H1 (cell line): ENCODE data around the gene PC. TPM values are rescaled to one million over a fixed set of nuclear protein-coding genes. Genes with fewer than 3 reads are reported as not detected.

Experiments used
- EP300 ChIP-seq, 2 experiments: IDR thresholded peaks; 1 replicate in 1 of 2; 2 replicates in 1 of 2; pipeline ENCODE4 v1.6.1; 2011 to 2012; ENCODE audit warnings: low read depth in 2 of 2, low read length in 2 of 2, mild to moderate bottlenecking in 2 of 2, borderline replicate concordance in 1 of 2, inconsistent platforms in 1 of 2, moderate library complexity in 1 of 2
- JUN ChIP-seq: IDR thresholded peaks from 2 replicates; pipeline ENCODE4 v1.6.1; 2011; ENCODE audit warnings: low read depth, mild to moderate bottlenecking, improper control_type of control experiment, low read length
- KDM1A ChIP-seq: fragments of 200-600, 300-600 bp; sonication (generic); IDR thresholded peaks from 2 replicates; pipeline ENCODE4 v1.7.1; 2016; ENCODE audit warnings: mild to moderate bottlenecking, low read length, borderline replicate concordance
- SIRT6 ChIP-seq: IDR thresholded peaks from one replicate; pipeline ENCODE4 v1.7.1; 2012; ENCODE audit warnings: low read length, inconsistent platforms
- SIX5 ChIP-seq: IDR thresholded peaks from 2 replicates; pipeline ENCODE4 v1.6.1; 2011; ENCODE audit warnings: mild to moderate bottlenecking, low read depth, low read length
- SUZ12 ChIP-seq: fragments of 200-600 bp; sonication (generic); IDR thresholded peaks from 2 replicates; pipeline ENCODE4 v1.6.1; 2012; ENCODE audit warnings: mild to moderate bottlenecking, inconsistent platforms, low read length, moderate library complexity, mixed read lengths
- polyA plus RNA-seq, 7 experiments: library from polyadenylated mRNA; depleted of rRNA in 3 of 7; stranded (reverse) in 5 of 7; unstranded in 2 of 7; fragments of >200 nt in 5 of 7; fragments of 200-250 nt in 2 of 7; gene quantifications; 1 replicate in 5 of 7; 2 replicates in 1 of 7; 4 replicates in 1 of 7; pipeline versions ENCODE4 v1.2.1 to v1.2.3, GENCODE V29; 2011 to 2013; ENCODE audit warnings: missing spikeins in 2 of 7, mixed read lengths in 2 of 7
- total RNA-seq: library from RNA; stranded (reverse); fragmentation: NEBNext Ultra II Directional; extraction: Animal tissue kit (Norgen Biotek cat#: 25700); gene quantifications from 2 replicates; pipeline ENCODE4 v1.2.1, GENCODE V29; 2021
- TF ChIP-seq, protein P1 (sequence below): fragments of 300-600 bp; sonication (generic); IDR thresholded peaks from 2 replicates; pipeline ENCODE4 v1.7.1; 2012; ENCODE audit warnings: low read length, moderate library complexity, mild to moderate bottlenecking, inconsistent platforms; ENCODE audit not compliant: insufficient replicate concordance
- TF ChIP-seq, protein P2 (sequence below): IDR thresholded peaks from 2 replicates; pipeline ENCODE4 v1.6.1; 2012; ENCODE audit warnings: low read length, inconsistent platforms
- TF ChIP-seq, protein P3 (sequence below): IDR thresholded peaks from 2 replicates; pipeline ENCODE4 v1.6.1; 2011; ENCODE audit warnings: low read length, improper control_type of control experiment

Gene PC
- total and polyA plus RNA-seq, 2 of the 8 experiments (the other 6 are each of a cell fraction or from before 2014, with no cell fraction given), result 11.5 to 27.5 TPM

DNA sequence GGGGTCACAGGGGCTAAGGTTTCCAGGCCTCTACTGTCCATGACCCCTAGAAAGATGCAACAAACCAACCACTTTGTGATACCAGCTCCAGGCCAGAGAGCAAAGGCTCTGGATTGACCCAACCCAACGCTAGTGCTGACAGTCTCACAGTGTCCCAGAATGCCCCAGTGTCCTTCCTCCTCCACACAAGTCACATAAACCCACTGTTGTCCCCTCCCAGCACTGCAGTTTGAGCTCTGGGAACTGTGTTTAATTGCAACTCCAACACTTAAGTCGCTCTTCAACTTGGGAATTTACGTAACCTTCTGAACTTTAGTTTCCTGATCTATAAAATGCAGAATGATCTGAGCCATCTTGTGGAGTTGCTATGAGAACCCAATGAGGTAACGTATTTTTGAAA, 47.5 kb downstream of the PC start (continued):
- TF ChIP-seq, protein P1, sequence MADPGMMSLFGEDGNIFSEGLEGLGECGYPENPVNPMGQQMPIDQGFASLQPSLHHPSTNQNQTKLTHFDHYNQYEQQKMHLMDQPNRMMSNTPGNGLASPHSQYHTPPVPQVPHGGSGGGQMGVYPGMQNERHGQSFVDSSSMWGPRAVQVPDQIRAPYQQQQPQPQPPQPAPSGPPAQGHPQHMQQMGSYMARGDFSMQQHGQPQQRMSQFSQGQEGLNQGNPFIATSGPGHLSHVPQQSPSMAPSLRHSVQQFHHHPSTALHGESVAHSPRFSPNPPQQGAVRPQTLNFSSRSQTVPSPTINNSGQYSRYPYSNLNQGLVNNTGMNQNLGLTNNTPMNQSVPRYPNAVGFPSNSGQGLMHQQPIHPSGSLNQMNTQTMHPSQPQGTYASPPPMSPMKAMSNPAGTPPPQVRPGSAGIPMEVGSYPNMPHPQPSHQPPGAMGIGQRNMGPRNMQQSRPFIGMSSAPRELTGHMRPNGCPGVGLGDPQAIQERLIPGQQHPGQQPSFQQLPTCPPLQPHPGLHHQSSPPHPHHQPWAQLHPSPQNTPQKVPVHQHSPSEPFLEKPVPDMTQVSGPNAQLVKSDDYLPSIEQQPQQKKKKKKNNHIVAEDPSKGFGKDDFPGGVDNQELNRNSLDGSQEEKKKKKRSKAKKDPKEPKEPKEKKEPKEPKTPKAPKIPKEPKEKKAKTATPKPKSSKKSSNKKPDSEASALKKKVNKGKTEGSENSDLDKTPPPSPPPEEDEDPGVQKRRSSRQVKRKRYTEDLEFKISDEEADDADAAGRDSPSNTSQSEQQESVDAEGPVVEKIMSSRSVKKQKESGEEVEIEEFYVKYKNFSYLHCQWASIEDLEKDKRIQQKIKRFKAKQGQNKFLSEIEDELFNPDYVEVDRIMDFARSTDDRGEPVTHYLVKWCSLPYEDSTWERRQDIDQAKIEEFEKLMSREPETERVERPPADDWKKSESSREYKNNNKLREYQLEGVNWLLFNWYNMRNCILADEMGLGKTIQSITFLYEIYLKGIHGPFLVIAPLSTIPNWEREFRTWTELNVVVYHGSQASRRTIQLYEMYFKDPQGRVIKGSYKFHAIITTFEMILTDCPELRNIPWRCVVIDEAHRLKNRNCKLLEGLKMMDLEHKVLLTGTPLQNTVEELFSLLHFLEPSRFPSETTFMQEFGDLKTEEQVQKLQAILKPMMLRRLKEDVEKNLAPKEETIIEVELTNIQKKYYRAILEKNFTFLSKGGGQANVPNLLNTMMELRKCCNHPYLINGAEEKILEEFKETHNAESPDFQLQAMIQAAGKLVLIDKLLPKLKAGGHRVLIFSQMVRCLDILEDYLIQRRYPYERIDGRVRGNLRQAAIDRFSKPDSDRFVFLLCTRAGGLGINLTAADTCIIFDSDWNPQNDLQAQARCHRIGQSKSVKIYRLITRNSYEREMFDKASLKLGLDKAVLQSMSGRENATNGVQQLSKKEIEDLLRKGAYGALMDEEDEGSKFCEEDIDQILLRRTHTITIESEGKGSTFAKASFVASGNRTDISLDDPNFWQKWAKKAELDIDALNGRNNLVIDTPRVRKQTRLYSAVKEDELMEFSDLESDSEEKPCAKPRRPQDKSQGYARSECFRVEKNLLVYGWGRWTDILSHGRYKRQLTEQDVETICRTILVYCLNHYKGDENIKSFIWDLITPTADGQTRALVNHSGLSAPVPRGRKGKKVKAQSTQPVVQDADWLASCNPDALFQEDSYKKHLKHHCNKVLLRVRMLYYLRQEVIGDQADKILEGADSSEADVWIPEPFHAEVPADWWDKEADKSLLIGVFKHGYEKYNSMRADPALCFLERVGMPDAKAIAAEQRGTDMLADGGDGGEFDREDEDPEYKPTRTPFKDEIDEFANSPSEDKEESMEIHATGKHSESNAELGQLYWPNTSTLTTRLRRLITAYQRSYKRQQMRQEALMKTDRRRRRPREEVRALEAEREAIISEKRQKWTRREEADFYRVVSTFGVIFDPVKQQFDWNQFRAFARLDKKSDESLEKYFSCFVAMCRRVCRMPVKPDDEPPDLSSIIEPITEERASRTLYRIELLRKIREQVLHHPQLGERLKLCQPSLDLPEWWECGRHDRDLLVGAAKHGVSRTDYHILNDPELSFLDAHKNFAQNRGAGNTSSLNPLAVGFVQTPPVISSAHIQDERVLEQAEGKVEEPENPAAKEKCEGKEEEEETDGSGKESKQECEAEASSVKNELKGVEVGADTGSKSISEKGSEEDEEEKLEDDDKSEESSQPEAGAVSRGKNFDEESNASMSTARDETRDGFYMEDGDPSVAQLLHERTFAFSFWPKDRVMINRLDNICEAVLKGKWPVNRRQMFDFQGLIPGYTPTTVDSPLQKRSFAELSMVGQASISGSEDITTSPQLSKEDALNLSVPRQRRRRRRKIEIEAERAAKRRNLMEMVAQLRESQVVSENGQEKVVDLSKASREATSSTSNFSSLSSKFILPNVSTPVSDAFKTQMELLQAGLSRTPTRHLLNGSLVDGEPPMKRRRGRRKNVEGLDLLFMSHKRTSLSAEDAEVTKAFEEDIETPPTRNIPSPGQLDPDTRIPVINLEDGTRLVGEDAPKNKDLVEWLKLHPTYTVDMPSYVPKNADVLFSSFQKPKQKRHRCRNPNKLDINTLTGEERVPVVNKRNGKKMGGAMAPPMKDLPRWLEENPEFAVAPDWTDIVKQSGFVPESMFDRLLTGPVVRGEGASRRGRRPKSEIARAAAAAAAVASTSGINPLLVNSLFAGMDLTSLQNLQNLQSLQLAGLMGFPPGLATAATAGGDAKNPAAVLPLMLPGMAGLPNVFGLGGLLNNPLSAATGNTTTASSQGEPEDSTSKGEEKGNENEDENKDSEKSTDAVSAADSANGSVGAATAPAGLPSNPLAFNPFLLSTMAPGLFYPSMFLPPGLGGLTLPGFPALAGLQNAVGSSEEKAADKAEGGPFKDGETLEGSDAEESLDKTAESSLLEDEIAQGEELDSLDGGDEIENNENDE, result no peak
- TF ChIP-seq SUZ12 (no peak), SIRT6 (no peak), EP300 (IDR thresholded peaks at IDR 0.05; ENCODE audit: borderline replicate concordance in 1 of 2, low read depth in 2 of 2, low read length in 2 of 2) (no peak), KDM1A (no peak), JUN (no peak), SIX5 (no peak)
- TF ChIP-seq, protein P2, sequence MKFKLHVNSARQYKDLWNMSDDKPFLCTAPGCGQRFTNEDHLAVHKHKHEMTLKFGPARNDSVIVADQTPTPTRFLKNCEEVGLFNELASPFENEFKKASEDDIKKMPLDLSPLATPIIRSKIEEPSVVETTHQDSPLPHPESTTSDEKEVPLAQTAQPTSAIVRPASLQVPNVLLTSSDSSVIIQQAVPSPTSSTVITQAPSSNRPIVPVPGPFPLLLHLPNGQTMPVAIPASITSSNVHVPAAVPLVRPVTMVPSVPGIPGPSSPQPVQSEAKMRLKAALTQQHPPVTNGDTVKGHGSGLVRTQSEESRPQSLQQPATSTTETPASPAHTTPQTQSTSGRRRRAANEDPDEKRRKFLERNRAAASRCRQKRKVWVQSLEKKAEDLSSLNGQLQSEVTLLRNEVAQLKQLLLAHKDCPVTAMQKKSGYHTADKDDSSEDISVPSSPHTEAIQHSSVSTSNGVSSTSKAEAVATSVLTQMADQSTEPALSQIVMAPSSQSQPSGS, result no peak
- TF ChIP-seq, protein P3, sequence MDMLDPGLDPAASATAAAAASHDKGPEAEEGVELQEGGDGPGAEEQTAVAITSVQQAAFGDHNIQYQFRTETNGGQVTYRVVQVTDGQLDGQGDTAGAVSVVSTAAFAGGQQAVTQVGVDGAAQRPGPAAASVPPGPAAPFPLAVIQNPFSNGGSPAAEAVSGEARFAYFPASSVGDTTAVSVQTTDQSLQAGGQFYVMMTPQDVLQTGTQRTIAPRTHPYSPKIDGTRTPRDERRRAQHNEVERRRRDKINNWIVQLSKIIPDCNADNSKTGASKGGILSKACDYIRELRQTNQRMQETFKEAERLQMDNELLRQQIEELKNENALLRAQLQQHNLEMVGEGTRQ, result no peak
